Activated CD8-positive, alpha-beta memory T cell treated with anti-CD3 and anti-CD28 coated beads, Interleukin-2, amount 10 ng/mL, durations not matched to agents 7 days and 5 days (primary cell): Measurements from ENCODE around the gene BOC. TPM values are rescaled to one million over a fixed set of nuclear protein-coding genes. Genes with fewer than 3 reads are reported as not detected.

ENCODE experiments used
- ATAC-seq: fragments of 150-1000 bp; cut with Tn5 transposase; one replicate; pipeline ENCODE4 v1.10.0; 2021; ENCODE audit warnings: moderate library complexity
- CTCF ChIA-PET: fragments of 350-600 bp; sonication (Branson Sonifier 250); formaldehyde crosslinking; loops from one replicate; lab custom pipeline; 2021; ENCODE audit warnings: antibody characterized with exemption; lab: Charles Lee
- DNase-seq: peaks from one replicate; pipeline ENCODE4 v3.0.0-alpha.2; 2020
- H3K27ac Mint-ChIP-seq: one replicate; pipeline ENCODE4 v1.8.0; 2021; ENCODE audit warnings: mild to moderate bottlenecking, mixed read lengths
- H3K27me3 Mint-ChIP-seq: one replicate; pipeline ENCODE4 v1.8.0; 2021; ENCODE audit warnings: mixed read lengths
- H3K36me3 Mint-ChIP-seq: one replicate; pipeline ENCODE4 v1.8.0; 2021; ENCODE audit warnings: mild to moderate bottlenecking, mixed read lengths
- H3K4me1 Mint-ChIP-seq: one replicate; pipeline ENCODE4 v1.8.0; 2021; ENCODE audit warnings: mixed read lengths
- H3K4me3 Mint-ChIP-seq: one replicate; pipeline ENCODE4 v1.8.0; 2021; ENCODE audit warnings: mild to moderate bottlenecking, moderate library complexity, mixed read lengths
- H3K9me3 Mint-ChIP-seq: one replicate; pipeline ENCODE4 v1.8.0; 2022; ENCODE audit warnings: low read depth, mixed read lengths
- total RNA-seq, 2 experiments: library from RNA; stranded (reverse); gene quantifications; one replicate each; pipeline ENCODE4 v1.2.3, GENCODE V29; 2021

The BOC gene
- total RNA-seq, 2 experiments from 2014 or later = not detected

GRCh38 chr3:113174304-113174703 lies 37.1 kb upstream of the BOC start:
- Mint-ChIP-seq H3K4me3 (no peak overlapping the region), H3K36me3 (no peaks in the 10 kb centered on the region), H3K27ac (no peak overlapping the region), H3K9me3 (no peaks in the 10 kb centered on the region), H3K27me3 (peaks cover 6% of the 10 kb centered on the region), H3K4me1 (no peaks in the 10 kb centered on the region)
- CTCF ChIA-PET = no interaction called here
- ATAC-seq = no peak
- DNase-seq = no peak

DNA sequence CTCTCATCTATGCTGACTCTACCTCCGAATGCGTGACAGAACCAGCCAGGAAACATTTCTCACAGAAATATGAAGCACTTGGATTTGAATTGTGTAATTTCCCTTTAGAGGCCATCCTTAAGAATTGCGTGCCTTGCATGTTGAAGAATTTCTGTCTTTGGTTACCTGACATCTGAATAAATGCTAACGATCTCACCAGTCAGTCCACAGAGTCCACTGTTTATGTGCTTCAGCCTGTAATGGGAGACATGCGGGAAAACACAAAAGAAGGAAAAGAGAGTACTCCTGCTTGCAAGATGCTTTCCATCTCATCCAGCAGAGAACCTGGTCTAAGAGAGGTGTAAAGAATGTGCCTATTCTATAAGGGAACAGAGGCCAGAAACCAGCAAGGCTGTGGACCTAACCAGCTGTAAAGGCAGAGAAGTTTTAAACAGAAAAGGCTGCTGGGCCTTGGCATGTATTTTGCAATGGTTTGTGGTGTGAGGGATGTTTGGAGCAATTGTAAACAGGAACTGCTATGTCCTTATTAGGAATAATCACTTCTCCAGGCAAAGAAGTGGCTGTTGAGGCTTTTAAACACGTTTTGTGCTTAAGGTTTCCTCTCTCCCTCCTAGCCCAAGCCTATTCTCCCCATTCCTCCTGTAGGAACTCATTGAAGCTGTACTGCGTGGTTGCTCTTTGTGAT lies 36.4 kb upstream of the BOC start:
- Mint-ChIP-seq H3K4me1 (no peaks in the 10 kb centered on the region), H3K27ac (no peak overlapping the region), H3K36me3 (no peaks in the 10 kb centered on the region), H3K27me3 (peaks cover 6% of the 10 kb centered on the region), H3K9me3 (no peaks in the 10 kb centered on the region), H3K4me3 (no peak overlapping the region)
- CTCF ChIA-PET = no interaction called here
- DNase-seq (no peak), ATAC-seq (no peak)

- ATAC-seq (no peak), DNase-seq (no peak)
- no peaks in the 10 kb centered on the region for H3K9me3 Mint-ChIP-seq
- peaks cover 6% of the 10 kb centered on the region for H3K27me3 Mint-ChIP-seq
- no peak overlapping the region for H3K4me3 Mint-ChIP-seq
- no peaks in the 10 kb centered on the region for H3K36me3 Mint-ChIP-seq
- H3K27ac Mint-ChIP-seq = no peak overlapping the region
- CTCF ChIA-PET = no interaction called here
- H3K4me1 Mint-ChIP-seq = no peaks in the 10 kb centered on the region
These were observed 33.8 kb upstream of the BOC start for GRCh38 chr3:113177526-113177925.

- no peaks in the 10 kb centered on the region for H3K36me3 Mint-ChIP-seq
- CTCF ChIA-PET = no interaction called here
- no peaks in the 10 kb centered on the region for H3K4me1 Mint-ChIP-seq
- no peaks in the 10 kb centered on the region for H3K9me3 Mint-ChIP-seq
- DNase-seq (no peak), ATAC-seq (no peak)
- H3K4me3 Mint-ChIP-seq = no peak overlapping the region
- no peak overlapping the region for H3K27ac Mint-ChIP-seq
- peaks cover 10% of the 10 kb centered on the region for H3K27me3 Mint-ChIP-seq
These were observed 32.0 kb upstream of the BOC start for GRCh38 chr3:113179235-113179824.

GRCh38 chr3:113183748-113184661 lies 27.4 kb upstream of the BOC start:
- no peak for ATAC-seq
- H3K4me3 Mint-ChIP-seq = no peak overlapping the region
- no peaks in the 10 kb centered on the region for H3K36me3 Mint-ChIP-seq
- peaks cover 8% of the 10 kb centered on the region for H3K9me3 Mint-ChIP-seq
- CTCF ChIA-PET = interaction anchor here (1.2 kb wide), 1 partner anchor 39 kb away, joined by 3 read pairs; no protein-coding TSS in a partner anchor
- no peak overlapping the region for H3K27ac Mint-ChIP-seq
- no peaks in the 10 kb centered on the region for H3K4me1 Mint-ChIP-seq
- peaks cover 11% of the 10 kb centered on the region for H3K27me3 Mint-ChIP-seq
- DNase-seq = no peak

- no peak for ATAC-seq
- CTCF ChIA-PET = no interaction called here
- Mint-ChIP-seq H3K36me3 (peaks cover 1% of the 10 kb centered on the region), H3K9me3 (peaks cover 10% of the 10 kb centered on the region), H3K27ac (no peak overlapping the region), H3K27me3 (peaks cover 11% of the 10 kb centered on the region), H3K4me1 (no peaks in the 10 kb centered on the region), H3K4me3 (no peak overlapping the region)
- no peak for DNase-seq
These were observed 26.0 kb upstream of the BOC start for GRCh38 chr3:113185194-113185835.

DNA sequence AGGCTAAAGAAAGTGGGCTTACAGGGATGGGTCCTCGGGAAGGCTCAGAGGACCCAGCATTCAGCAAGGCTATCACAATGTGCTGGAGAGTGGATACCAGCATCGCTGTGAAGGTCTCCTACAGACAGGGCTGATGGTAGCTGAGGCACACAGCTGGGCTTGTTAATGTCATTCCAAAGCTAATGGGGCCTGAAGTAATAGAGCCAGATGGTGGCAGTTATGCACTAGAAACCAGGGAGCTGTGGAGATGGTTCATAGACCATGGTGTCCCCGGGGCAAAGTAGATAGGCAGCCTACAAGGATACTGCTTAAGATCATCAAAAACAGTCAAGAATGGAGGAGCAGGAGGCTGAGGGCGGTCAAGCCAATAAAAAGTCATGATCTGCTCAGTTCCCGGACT lies 24.8 kb upstream of the BOC start:
- Mint-ChIP-seq H3K27ac (no peak overlapping the region), H3K4me3 (no peak overlapping the region), H3K9me3 (peaks cover 10% of the 10 kb centered on the region), H3K36me3 (peaks cover 1% of the 10 kb centered on the region), H3K4me1 (no peaks in the 10 kb centered on the region), H3K27me3 (peaks cover 14% of the 10 kb centered on the region)
- no peak for DNase-seq
- CTCF ChIA-PET = no interaction called here
- ATAC-seq = no peak

DNA sequence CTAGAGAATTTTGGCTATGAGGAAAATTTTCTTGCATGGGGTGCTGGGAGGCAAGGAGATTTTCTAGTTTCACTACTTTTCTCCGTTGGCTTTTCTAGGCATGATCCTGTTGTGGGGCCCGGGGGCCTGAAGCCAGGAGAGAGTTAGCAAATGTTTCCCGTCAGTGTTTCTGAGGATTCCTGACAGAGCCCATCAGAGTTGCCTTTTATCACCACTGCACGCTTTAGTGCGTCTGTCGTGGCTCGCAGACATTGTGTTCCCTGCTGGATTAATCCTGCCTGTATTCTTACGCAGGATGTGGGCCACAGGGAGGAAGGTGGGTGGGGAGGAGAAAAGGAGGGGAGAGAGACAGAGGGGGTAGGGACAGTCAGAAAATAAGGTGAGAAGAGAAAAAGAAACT lies 18.1 kb upstream of the BOC start:
- CTCF ChIA-PET = no interaction called here
- Mint-ChIP-seq H3K9me3 (peaks cover 6% of the 10 kb centered on the region), H3K4me1 (no peaks in the 10 kb centered on the region), H3K27me3 (peaks cover 13% of the 10 kb centered on the region), H3K4me3 (no peak overlapping the region), H3K36me3 (peaks cover 1% of the 10 kb centered on the region), H3K27ac (no peak overlapping the region)
- no peak for ATAC-seq
- DNase-seq = no peak

- H3K27ac Mint-ChIP-seq = no peak overlapping the region
- CTCF ChIA-PET = no interaction called here
- ATAC-seq = no peak
- peaks cover 2% of the 10 kb centered on the region for H3K9me3 Mint-ChIP-seq
- no peak for DNase-seq
- peaks cover 13% of the 10 kb centered on the region for H3K27me3 Mint-ChIP-seq
- H3K4me1 Mint-ChIP-seq = no peaks in the 10 kb centered on the region
- H3K4me3 Mint-ChIP-seq = no peak overlapping the region
- H3K36me3 Mint-ChIP-seq = peaks cover 1% of the 10 kb centered on the region
These were observed 17.6 kb upstream of the BOC start for GRCh38 chr3:113193719-113194118.

DNA sequence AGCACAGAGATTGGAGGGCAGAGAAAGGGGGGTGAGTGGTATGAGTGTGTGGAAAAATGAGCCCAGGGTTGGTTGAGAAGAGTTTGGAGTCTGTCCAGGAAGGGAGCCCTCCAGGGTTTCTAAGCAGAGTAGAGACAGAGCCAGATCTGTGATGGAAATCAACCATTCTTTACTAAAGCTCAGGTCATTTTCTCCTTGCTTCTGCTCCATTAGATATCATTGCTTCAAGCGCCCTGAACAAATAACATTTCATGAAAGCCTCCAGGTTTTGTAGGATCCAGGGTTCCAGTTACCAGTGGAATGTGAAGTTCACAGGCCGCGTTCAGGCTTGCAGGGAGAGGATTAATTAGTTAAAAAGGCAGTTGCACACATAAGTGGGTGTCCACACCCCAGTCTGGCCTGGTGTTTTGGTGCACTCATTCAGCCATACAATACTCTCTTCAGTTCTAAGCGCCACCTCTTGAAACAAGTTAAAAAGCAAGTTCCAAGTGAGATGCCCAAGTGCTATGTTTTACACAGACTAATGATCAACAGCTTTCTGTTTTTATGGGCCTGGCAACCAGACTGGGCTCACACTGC lies 16.4 kb upstream of the BOC start:
- DNase-seq (no peak), ATAC-seq (no peak)
- H3K36me3 Mint-ChIP-seq = no peaks in the 10 kb centered on the region
- H3K27me3 Mint-ChIP-seq = peaks cover 25% of the 10 kb centered on the region
- H3K4me3 Mint-ChIP-seq = no peak overlapping the region
- no peak overlapping the region for H3K27ac Mint-ChIP-seq
- CTCF ChIA-PET = no interaction called here
- no peaks in the 10 kb centered on the region for H3K4me1 Mint-ChIP-seq
- no peaks in the 10 kb centered on the region for H3K9me3 Mint-ChIP-seq

DNA sequence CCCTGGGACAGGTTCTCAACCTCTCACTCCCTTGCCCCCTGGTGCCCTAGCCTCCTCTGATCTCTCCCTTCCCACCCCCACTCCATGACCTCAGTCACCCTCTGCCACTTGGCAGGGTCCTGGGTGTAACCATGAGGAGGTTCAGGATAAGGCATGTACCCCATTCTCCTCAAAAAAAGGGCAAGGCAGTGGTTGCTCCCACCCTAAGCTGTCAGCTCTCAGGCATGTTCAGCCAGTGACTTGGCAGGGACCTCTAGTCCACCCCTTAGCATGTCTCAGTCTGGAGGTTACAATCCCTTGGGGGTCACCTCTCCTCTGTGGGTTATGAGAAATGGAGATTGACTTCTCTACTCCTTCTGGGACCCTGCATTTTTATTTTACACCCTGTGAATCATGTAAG lies 11.0 kb upstream of the BOC start:
- ATAC-seq = no peak
- no peaks in the 10 kb centered on the region for H3K4me1 Mint-ChIP-seq
- H3K4me3 Mint-ChIP-seq = no peak overlapping the region
- no peaks in the 10 kb centered on the region for H3K9me3 Mint-ChIP-seq
- no peaks in the 10 kb centered on the region for H3K36me3 Mint-ChIP-seq
- CTCF ChIA-PET = no interaction called here
- H3K27ac Mint-ChIP-seq = no peak overlapping the region
- peaks cover 31% of the 10 kb centered on the region for H3K27me3 Mint-ChIP-seq
- DNase-seq = no peak

- no peak overlapping the region for H3K27ac Mint-ChIP-seq
- CTCF ChIA-PET = no interaction called here
- H3K9me3 Mint-ChIP-seq = no peaks in the 10 kb centered on the region
- no peaks in the 10 kb centered on the region for H3K4me1 Mint-ChIP-seq
- H3K27me3 Mint-ChIP-seq = peaks cover 35% of the 10 kb centered on the region
- no peak for DNase-seq
- H3K4me3 Mint-ChIP-seq = no peak overlapping the region
- no peak for ATAC-seq
- H3K36me3 Mint-ChIP-seq = no peaks in the 10 kb centered on the region
These were observed 10.4 kb upstream of the BOC start for GRCh38 chr3:113200946-113201345.

DNA sequence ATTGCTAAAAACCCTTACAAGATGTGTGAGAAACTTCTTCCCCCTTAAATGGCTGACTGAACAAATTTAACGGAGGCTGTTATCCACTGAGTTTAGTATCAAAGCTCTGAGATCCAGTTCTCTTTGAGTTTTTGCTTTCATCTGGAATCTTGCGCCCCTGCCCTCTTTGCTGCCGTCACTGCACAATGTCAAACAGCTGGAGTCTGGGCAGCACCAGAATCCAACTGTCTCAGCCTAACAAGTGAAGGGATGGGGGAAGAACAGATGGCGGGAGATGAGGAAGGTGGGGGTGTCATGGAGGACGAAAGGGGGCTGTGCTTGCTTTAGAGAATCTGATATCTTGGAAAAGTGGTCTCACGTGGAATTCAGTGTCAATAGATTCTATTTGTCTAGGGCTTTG lies 7.0 kb upstream of the BOC start:
- Mint-ChIP-seq H3K4me1 (no peaks in the 10 kb centered on the region), H3K27me3 (peaks cover 52% of the 10 kb centered on the region), H3K27ac (no peak overlapping the region), H3K36me3 (no peaks in the 10 kb centered on the region), H3K9me3 (no peaks in the 10 kb centered on the region), H3K4me3 (no peak overlapping the region)
- ATAC-seq = no peak
- no peak for DNase-seq
- CTCF ChIA-PET = no interaction called here
